MM.1S (cell line): ENCODE measurements around the gene KAT2B.

Experiments
- EZH2 ChIP-seq: fragments of 300-600 bp; sonication (generic); optimal IDR thresholded peaks from 2 replicates; pipeline ENCODE3; 2017; ENCODE audit warnings: low read depth, mild to moderate bottlenecking, antibody characterized with exemption, low read length, mixed read lengths
- EZH2phosphoT487 ChIP-seq: fragments of 300-600 bp; sonication (generic); IDR thresholded peaks from 2 replicates; pipeline ENCODE4 v1.6.1; 2018; ENCODE audit warnings: antibody characterized with exemption, low read length
- TF ChIP-seq, protein P1 (sequence below): fragments of 300-600 bp; sonication (generic); IDR thresholded peaks from 2 replicates; pipeline ENCODE4 v1.5.1; 2016; ENCODE audit warnings: antibody characterized with exemption, low read length, mixed read lengths

DNA sequence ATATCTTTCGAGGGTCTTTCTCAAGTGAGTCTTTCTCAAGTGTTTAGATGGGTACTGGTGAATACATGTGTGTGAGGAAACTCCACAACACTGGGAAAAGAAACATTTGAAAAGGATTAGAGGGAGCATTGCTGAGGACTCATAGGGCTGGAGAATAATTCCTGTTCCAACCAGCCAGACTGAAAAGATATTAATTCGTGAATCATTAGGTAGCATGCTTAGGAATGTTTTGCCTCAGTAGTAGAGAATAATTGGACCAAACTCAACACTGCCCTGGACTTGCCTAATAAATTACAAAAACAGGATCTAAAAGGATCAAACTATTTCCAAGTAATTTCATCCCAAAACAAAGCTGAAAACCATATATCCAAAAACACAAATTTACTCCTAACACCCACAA lies 45.5 kb upstream of the KAT2B start:
- TF ChIP-seq EZH2phosphoT487, result no peak
- TF ChIP-seq, protein P1, sequence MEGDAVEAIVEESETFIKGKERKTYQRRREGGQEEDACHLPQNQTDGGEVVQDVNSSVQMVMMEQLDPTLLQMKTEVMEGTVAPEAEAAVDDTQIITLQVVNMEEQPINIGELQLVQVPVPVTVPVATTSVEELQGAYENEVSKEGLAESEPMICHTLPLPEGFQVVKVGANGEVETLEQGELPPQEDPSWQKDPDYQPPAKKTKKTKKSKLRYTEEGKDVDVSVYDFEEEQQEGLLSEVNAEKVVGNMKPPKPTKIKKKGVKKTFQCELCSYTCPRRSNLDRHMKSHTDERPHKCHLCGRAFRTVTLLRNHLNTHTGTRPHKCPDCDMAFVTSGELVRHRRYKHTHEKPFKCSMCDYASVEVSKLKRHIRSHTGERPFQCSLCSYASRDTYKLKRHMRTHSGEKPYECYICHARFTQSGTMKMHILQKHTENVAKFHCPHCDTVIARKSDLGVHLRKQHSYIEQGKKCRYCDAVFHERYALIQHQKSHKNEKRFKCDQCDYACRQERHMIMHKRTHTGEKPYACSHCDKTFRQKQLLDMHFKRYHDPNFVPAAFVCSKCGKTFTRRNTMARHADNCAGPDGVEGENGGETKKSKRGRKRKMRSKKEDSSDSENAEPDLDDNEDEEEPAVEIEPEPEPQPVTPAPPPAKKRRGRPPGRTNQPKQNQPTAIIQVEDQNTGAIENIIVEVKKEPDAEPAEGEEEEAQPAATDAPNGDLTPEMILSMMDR, result no peak
- TF ChIP-seq EZH2, result no peak
